Measurements from ENCODE around the gene GSC2. TPM values are rescaled to one million over a fixed set of nuclear protein-coding genes. Genes with fewer than 3 reads are reported as not detected.

The GSC2 gene
- total RNA-seq, 6 donors from 2014 or later = not detected

GRCh38 chr22:19097518-19097917 lies 52.6 kb downstream of the GSC2 start:
- no peaks in the 10 kb centered on the region for H3K9me3 ChIP-seq
- peaks cover 0 to 18% (median 0%) of the 10 kb centered on the region in 4 donors for H3K36me3 ChIP-seq
- TF ChIP-seq EP300 (IDR thresholded peaks at IDR 0.05) (no peak), POLR2AphosphoS5 (IDR thresholded peaks at IDR 0.05) (no peak), CTCF (IDR thresholded peaks at IDR 0.05) (no peak), POLR2A (IDR thresholded peaks at IDR 0.05) (no peak)
- peak overlapping the region in 3 of 4 donors; percentile 39 to 73 (median 68) for H3K27ac ChIP-seq
- H3K27me3 ChIP-seq = no peaks in the 10 kb centered on the region
- ATAC-seq (ENCODE audit: low FRiP score in 2 of 2) (peak; percentile 39 to 46), DNase-seq (peak in 1 of 2 donors; percentile 46)
- H3K4me3 ChIP-seq = no peak overlapping the region
- peaks cover 6 to 26% (median 16%) of the 10 kb centered on the region in 4 donors for H3K4me1 ChIP-seq
- 43 to 55% methylated on average over 3 of the region's 3 CpGs for WGBS, 2 donors

Other genes with a start within 250 kb of the GSC2 start
- 1 to 10 TPM; 2.1 to 8.4 (median 4.2) TPM for gene DGCR6, start 244.0 kb downstream of the GSC2 start, total RNA-seq
- gene PRODH, start 214.0 kb downstream of the GSC2 start, total RNA-seq = 100 to 1,000 TPM in 3 of 6 donors, 10 to 100 TPM in 3; 37.1 to 206 (median 91.1) TPM
- 100 to 1,000 TPM in 1 of 6 donors, 10 to 100 TPM in 5; 65.9 to 101 (median 89.9) TPM for gene DGCR2, start 27.9 kb downstream of the GSC2 start, total RNA-seq
- not detected for gene TSSK2, start 19.0 kb downstream of the GSC2 start, total RNA-seq
- 10 to 100 TPM; 13.7 to 21.3 (median 16.6) TPM for gene ESS2, start 5.6 kb downstream of the GSC2 start, total RNA-seq
- 10 to 100 TPM; 26.2 to 82.1 (median 71.5) TPM for gene SLC25A1, start 28.4 kb upstream of the GSC2 start, total RNA-seq
- 10 to 100 TPM in 1 of 6 donors, 1 to 10 TPM in 5; 3.0 to 14.7 (median 6.0) TPM for gene CLTCL1, start 141.4 kb upstream of the GSC2 start, total RNA-seq

All from upper lobe of left lung (tissue), 6 donors.